Measurements from ENCODE around the gene GRIN1.

The GRIN1 gene

GRCh38 chr9:137109250-137110146 lies 29.5 kb upstream of the GRIN1 start:
- TF ChIP-seq CTCF (IDR thresholded peaks at IDR 0.05): no peak

GRCh38 chr9:137110147-137110910 lies 28.6 kb upstream of the GRIN1 start:
- no peak for TF ChIP-seq CTCF (IDR thresholded peaks at IDR 0.05)

GRCh38 chr9:137110911-137111787 lies 27.8 kb upstream of the GRIN1 start:
- no peak for TF ChIP-seq CTCF (IDR thresholded peaks at IDR 0.05)

GRCh38 chr9:137111788-137112563 lies 27.0 kb upstream of the GRIN1 start:
- TF ChIP-seq CTCF (IDR thresholded peaks at IDR 0.05): no peak

GRCh38 chr9:137112564-137113384 lies 26.2 kb upstream of the GRIN1 start:
- no peak for TF ChIP-seq CTCF (IDR thresholded peaks at IDR 0.05)

GRCh38 chr9:137113385-137114159 lies 25.4 kb upstream of the GRIN1 start:
- TF ChIP-seq CTCF (IDR thresholded peaks at IDR 0.05): no peak

Data from LNCAP (cell line).